Upper lobe of left lung (tissue), 6 donors: ENCODE data around the gene RARB. TPM values are rescaled to one million over a fixed set of nuclear protein-coding genes. Genes with fewer than 3 reads are reported as not detected.

Experiments
- ATAC-seq, 2 donors: fragments of 200-7000 bp; cut with Tn5 transposase; one replicate each; pipeline ENCODE4 v1.9.1; 2022; ENCODE audit warnings: mild to moderate bottlenecking in 2 of 2, moderate library complexity in 2 of 2; ENCODE audit not compliant: low FRiP score in 2 of 2
- DNase-seq, 2 donors: peaks; one replicate each; pipeline ENCODE4 v3.0.0-alpha.2; 2019 to 2020
- H3K27ac ChIP-seq, 4 donors: fragments of 200-600 bp; sonication (generic); one replicate each; pipeline ENCODE4 v1.5.1; 2016 to 2019
- H3K27me3 ChIP-seq, 4 donors: fragments of 200-600 bp; sonication (generic); one replicate each; pipeline ENCODE4 v1.5.1; 2017 to 2019
- H3K36me3 ChIP-seq, 4 donors: fragments of 200-600 bp; sonication (generic); one replicate each; pipeline ENCODE4 v1.5.1; 2016 to 2019
- H3K4me1 ChIP-seq, 4 donors: fragments of 200-600 bp; sonication (generic); one replicate each; pipeline ENCODE4 v1.5.1; 2018 to 2019
- H3K4me3 ChIP-seq, 4 donors: fragments of 200-600 bp; sonication (generic); one replicate each; pipeline ENCODE4 v1.5.1; 2017 to 2019; ENCODE audit warnings: mild to moderate bottlenecking in 2 of 4, moderate library complexity in 1 of 4
- H3K9me3 ChIP-seq, 4 donors: fragments of 200-600 bp; sonication (generic); one replicate each; pipeline ENCODE4 v1.5.1; 2018 to 2019
- CTCF ChIP-seq, 6 experiments: fragments of 450-650 bp in 4 of 6; fragments of 200-600 bp in 2 of 6; sonication (generic) in 2 of 6; IDR thresholded peaks; one replicate each; pipeline ENCODE4 v1.5.1; 2016 to 2019; ENCODE audit warnings: antibody characterized with exemption in 6 of 6
- EP300 ChIP-seq, 4 donors: sonication (generic); formaldehyde crosslinking; IDR thresholded peaks; one replicate each; pipeline ENCODE4 v1.5.1; 2017; ENCODE audit warnings: antibody characterized with exemption in 4 of 4, control low read depth in 2 of 4
- POLR2A ChIP-seq, 4 donors: fragments of 450-650 bp; IDR thresholded peaks; one replicate each; pipeline ENCODE4 v1.5.1; 2016 to 2017; ENCODE audit warnings: antibody characterized with exemption in 4 of 4, mild to moderate bottlenecking in 2 of 4
- POLR2AphosphoS5 ChIP-seq, 2 donors: sonication (generic); formaldehyde crosslinking; IDR thresholded peaks; one replicate each; pipeline ENCODE4 v1.5.1; 2017; ENCODE audit warnings: antibody characterized with exemption in 2 of 2
- WGBS, 2 donors: methylation state at CpG; one replicate each; pipeline ENCODE4 v1.1.5; 2017 to 2018; 5-methylcytosine and 5-hydroxymethylcytosine counted together
- total RNA-seq, 6 donors: library from RNA; depleted of rRNA in 4 of 6; stranded (reverse); fragments of >200 nt in 4 of 6; gene quantifications; one replicate each; pipeline versions ENCODE4 v1.1.0 to v1.2.1, GENCODE V29; 2016 to 2021
- donor health status: DM: no; HTN: no; CAD: no; lungs with moderate emphysema.
- donor health status: DM: no; HTN: yes; CAD: no; lungs with severe emphysema.

Gene RARB
- total RNA-seq, 6 donors from 2014 or later = 3.9 to 15.4 (median 6.4) TPM

- Histone ChIP-seq H3K4me1 (no peaks in the 10 kb centered on the region), H3K36me3 (no peaks in the 10 kb centered on the region), H3K9me3 (peaks cover 0 to 6% (median 0%) of the 10 kb centered on the region in 4 donors), H3K4me3 (no peak overlapping the region), H3K27me3 (no peaks in the 10 kb centered on the region), H3K27ac (no peak overlapping the region)
- no peak for TF ChIP-seq POLR2A (IDR thresholded peaks at IDR 0.05)
- TF ChIP-seq POLR2AphosphoS5 (IDR thresholded peaks at IDR 0.05) = no peak
- TF ChIP-seq CTCF (IDR thresholded peaks at IDR 0.05) = no peak
- no peak for TF ChIP-seq EP300 (IDR thresholded peaks at IDR 0.05)
- 43 to 57% methylated on average over 2 of the region's 2 CpGs for WGBS, 2 donors
- DNase-seq = no peak
- no peak for ATAC-seq
Measured at GRCh38 chr3:25533399-25533798, 105.3 kb downstream of the RARB start.

- Histone ChIP-seq H3K9me3 (peaks cover 0 to 6% (median 0%) of the 10 kb centered on the region in 4 donors), H3K36me3 (no peaks in the 10 kb centered on the region), H3K27me3 (no peaks in the 10 kb centered on the region), H3K27ac (no peak overlapping the region), H3K4me3 (no peak overlapping the region), H3K4me1 (no peaks in the 10 kb centered on the region)
- 75 to 82% methylated on average over 1 of the region's 1 CpG for WGBS, 2 donors
- no peak for TF ChIP-seq CTCF (IDR thresholded peaks at IDR 0.05)
- no peak for TF ChIP-seq POLR2A (IDR thresholded peaks at IDR 0.05)
- no peak for TF ChIP-seq EP300 (IDR thresholded peaks at IDR 0.05)
- no peak for TF ChIP-seq POLR2AphosphoS5 (IDR thresholded peaks at IDR 0.05)
- DNase-seq = no peak
- no peak for ATAC-seq
Measured at GRCh38 chr3:25534007-25534406, 105.9 kb downstream of the RARB start.

GRCh38 chr3:25536521-25537391 lies 108.7 kb downstream of the RARB start:
- H3K27me3 ChIP-seq = no peaks in the 10 kb centered on the region
- WGBS, 2 donors = 73 to 75% methylated on average over 7 of the region's 7 CpGs
- H3K9me3 ChIP-seq = peaks cover 0 to 6% (median 0%) of the 10 kb centered on the region in 4 donors
- TF ChIP-seq POLR2AphosphoS5 (IDR thresholded peaks at IDR 0.05) (no peak), EP300 (IDR thresholded peaks at IDR 0.05) (no peak), CTCF (IDR thresholded peaks at IDR 0.05) (no peak), POLR2A (IDR thresholded peaks at IDR 0.05) (no peak)
- no peak overlapping the region for H3K4me3 ChIP-seq
- peak overlapping the region in 1 of 4 donors; percentile 28 for H3K27ac ChIP-seq
- no peaks in the 10 kb centered on the region for H3K36me3 ChIP-seq
- no peaks in the 10 kb centered on the region for H3K4me1 ChIP-seq
- ATAC-seq (no peak), DNase-seq (no peak)

GRCh38 chr3:25537516-25537915 lies 109.5 kb downstream of the RARB start:
- WGBS, 2 donors = 91 to 93% methylated on average over 3 of the region's 3 CpGs
- Histone ChIP-seq H3K27ac (no peak overlapping the region), H3K36me3 (no peaks in the 10 kb centered on the region), H3K4me1 (peaks cover 0 to 4% (median 0%) of the 10 kb centered on the region in 4 donors), H3K4me3 (no peak overlapping the region), H3K9me3 (peaks cover 0 to 5% (median 0%) of the 10 kb centered on the region in 4 donors), H3K27me3 (no peaks in the 10 kb centered on the region)
- ATAC-seq (no peak), DNase-seq (no peak)
- no peak for TF ChIP-seq POLR2A (IDR thresholded peaks at IDR 0.05)
- no peak for TF ChIP-seq CTCF (IDR thresholded peaks at IDR 0.05)
- TF ChIP-seq EP300 (IDR thresholded peaks at IDR 0.05) = no peak
- no peak for TF ChIP-seq POLR2AphosphoS5 (IDR thresholded peaks at IDR 0.05)
